Measurements from ENCODE around the gene JAKMIP1. TPM values are rescaled to one million over a fixed set of nuclear protein-coding genes. Genes with fewer than 3 reads are reported as not detected.

The JAKMIP1 gene
- polyA plus RNA-seq, 1 donor from 2014 or later, result 15.3 TPM

DNA sequence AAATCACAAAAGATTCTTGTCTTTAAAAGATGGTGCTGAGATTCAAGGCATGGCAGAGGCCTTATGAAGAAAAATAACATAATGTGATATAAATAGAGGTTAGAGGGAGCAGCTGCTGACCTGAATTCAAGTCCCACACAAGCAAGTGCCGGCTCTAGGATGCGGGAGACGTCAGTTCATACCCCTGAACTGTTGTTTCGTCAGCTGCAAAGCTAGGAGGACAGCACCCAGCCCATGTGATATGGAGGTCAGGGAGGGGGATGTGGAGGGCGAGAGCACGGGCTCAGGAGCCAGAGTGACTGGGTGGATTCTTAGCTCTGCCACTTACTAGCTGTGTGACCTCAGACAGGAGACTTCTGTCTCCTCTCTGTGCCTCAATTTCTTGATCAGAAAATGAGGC, 77.9 kb downstream of the JAKMIP1 start:
- Histone ChIP-seq H3K79me2 (replicated peaks; ENCODE audit: insufficient read depth, low read length) (no peaks in the 10 kb centered on the region), H3K9me2 (ENCODE audit: insufficient read depth, low read length) (no peaks in the 10 kb centered on the region), H3K27ac (ENCODE audit: low read length) (no peak overlapping the region), H3K9me3 (ENCODE audit: low read length) (no peaks in the 10 kb centered on the region), H3K9ac (ENCODE audit: low read length) (no peak overlapping the region), H3K4me3 (ENCODE audit: low read length) (no peak overlapping the region), H3K4me2 (ENCODE audit: low read length) (no peak overlapping the region), H2AFZ (ENCODE audit: low read depth, low read length) (no peak overlapping the region), H4K20me1 (ENCODE audit: insufficient read depth) (no peaks in the 10 kb centered on the region), H3F3A (ENCODE audit: insufficient read depth, low read length, poor library complexity, severe bottlenecking) (no peaks in the 10 kb centered on the region), H3K27me3 (ENCODE audit: insufficient read depth, low read depth, low read length) (no peaks in the 10 kb centered on the region), H3K36me3 (ENCODE audit: insufficient read depth, low read length) (no peaks in the 10 kb centered on the region)
- TF ChIP-seq EZH2 (IDR thresholded peaks at IDR 0.05; ENCODE audit: borderline replicate concordance, insufficient read depth, low read length, poor library complexity, severe bottlenecking) (no peak), MXI1 (conservative IDR thresholded peaks at IDR 0.05; ENCODE audit: poor library complexity, severe bottlenecking) (no peak), RAD21 (conservative IDR thresholded peaks at IDR 0.05) (no peak), SMC3 (conservative IDR thresholded peaks at IDR 0.05; ENCODE audit: poor library complexity) (no peak), EP300 (conservative IDR thresholded peaks at IDR 0.05; ENCODE audit: poor library complexity, severe bottlenecking) (no peak), POLR2AphosphoS5 (IDR thresholded peaks at IDR 0.05) (no peak), TAF1 (IDR thresholded peaks at IDR 0.05; ENCODE audit: low read depth) (no peak)
- TF ChIP-seq, protein P1, sequence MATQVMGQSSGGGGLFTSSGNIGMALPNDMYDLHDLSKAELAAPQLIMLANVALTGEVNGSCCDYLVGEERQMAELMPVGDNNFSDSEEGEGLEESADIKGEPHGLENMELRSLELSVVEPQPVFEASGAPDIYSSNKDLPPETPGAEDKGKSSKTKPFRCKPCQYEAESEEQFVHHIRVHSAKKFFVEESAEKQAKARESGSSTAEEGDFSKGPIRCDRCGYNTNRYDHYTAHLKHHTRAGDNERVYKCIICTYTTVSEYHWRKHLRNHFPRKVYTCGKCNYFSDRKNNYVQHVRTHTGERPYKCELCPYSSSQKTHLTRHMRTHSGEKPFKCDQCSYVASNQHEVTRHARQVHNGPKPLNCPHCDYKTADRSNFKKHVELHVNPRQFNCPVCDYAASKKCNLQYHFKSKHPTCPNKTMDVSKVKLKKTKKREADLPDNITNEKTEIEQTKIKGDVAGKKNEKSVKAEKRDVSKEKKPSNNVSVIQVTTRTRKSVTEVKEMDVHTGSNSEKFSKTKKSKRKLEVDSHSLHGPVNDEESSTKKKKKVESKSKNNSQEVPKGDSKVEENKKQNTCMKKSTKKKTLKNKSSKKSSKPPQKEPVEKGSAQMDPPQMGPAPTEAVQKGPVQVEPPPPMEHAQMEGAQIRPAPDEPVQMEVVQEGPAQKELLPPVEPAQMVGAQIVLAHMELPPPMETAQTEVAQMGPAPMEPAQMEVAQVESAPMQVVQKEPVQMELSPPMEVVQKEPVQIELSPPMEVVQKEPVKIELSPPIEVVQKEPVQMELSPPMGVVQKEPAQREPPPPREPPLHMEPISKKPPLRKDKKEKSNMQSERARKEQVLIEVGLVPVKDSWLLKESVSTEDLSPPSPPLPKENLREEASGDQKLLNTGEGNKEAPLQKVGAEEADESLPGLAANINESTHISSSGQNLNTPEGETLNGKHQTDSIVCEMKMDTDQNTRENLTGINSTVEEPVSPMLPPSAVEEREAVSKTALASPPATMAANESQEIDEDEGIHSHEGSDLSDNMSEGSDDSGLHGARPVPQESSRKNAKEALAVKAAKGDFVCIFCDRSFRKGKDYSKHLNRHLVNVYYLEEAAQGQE (IDR thresholded peaks at IDR 0.05; ENCODE audit: borderline replicate concordance), result no peak
- TF ChIP-seq, protein P2, sequence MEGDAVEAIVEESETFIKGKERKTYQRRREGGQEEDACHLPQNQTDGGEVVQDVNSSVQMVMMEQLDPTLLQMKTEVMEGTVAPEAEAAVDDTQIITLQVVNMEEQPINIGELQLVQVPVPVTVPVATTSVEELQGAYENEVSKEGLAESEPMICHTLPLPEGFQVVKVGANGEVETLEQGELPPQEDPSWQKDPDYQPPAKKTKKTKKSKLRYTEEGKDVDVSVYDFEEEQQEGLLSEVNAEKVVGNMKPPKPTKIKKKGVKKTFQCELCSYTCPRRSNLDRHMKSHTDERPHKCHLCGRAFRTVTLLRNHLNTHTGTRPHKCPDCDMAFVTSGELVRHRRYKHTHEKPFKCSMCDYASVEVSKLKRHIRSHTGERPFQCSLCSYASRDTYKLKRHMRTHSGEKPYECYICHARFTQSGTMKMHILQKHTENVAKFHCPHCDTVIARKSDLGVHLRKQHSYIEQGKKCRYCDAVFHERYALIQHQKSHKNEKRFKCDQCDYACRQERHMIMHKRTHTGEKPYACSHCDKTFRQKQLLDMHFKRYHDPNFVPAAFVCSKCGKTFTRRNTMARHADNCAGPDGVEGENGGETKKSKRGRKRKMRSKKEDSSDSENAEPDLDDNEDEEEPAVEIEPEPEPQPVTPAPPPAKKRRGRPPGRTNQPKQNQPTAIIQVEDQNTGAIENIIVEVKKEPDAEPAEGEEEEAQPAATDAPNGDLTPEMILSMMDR (IDR thresholded peaks at IDR 0.05; ENCODE audit: poor library complexity, severe bottlenecking), result no peak

GRCh38 chr4:6121941-6122340, 78.4 kb downstream of the JAKMIP1 start:
- Histone ChIP-seq H4K20me1 (ENCODE audit: insufficient read depth) (no peaks in the 10 kb centered on the region), H3F3A (ENCODE audit: insufficient read depth, low read length, poor library complexity, severe bottlenecking) (no peaks in the 10 kb centered on the region), H2AFZ (ENCODE audit: low read depth, low read length) (no peak overlapping the region), H3K36me3 (ENCODE audit: insufficient read depth, low read length) (no peaks in the 10 kb centered on the region), H3K4me3 (ENCODE audit: low read length) (no peak overlapping the region), H3K79me2 (replicated peaks; ENCODE audit: insufficient read depth, low read length) (no peaks in the 10 kb centered on the region), H3K4me2 (ENCODE audit: low read length) (no peak overlapping the region), H3K9me3 (ENCODE audit: low read length) (no peaks in the 10 kb centered on the region), H3K9ac (ENCODE audit: low read length) (no peak overlapping the region), H3K27ac (ENCODE audit: low read length) (no peak overlapping the region), H3K27me3 (ENCODE audit: insufficient read depth, low read depth, low read length) (no peaks in the 10 kb centered on the region), H3K9me2 (ENCODE audit: insufficient read depth, low read length) (no peaks in the 10 kb centered on the region)
- no peak for TF ChIP-seq EP300 (conservative IDR thresholded peaks at IDR 0.05; ENCODE audit: poor library complexity, severe bottlenecking)
- TF ChIP-seq EZH2 (IDR thresholded peaks at IDR 0.05; ENCODE audit: borderline replicate concordance, insufficient read depth, low read length, poor library complexity, severe bottlenecking), result no peak
- no peak for TF ChIP-seq SMC3 (conservative IDR thresholded peaks at IDR 0.05; ENCODE audit: poor library complexity)
- no peak for TF ChIP-seq POLR2AphosphoS5 (IDR thresholded peaks at IDR 0.05)
- no peak for TF ChIP-seq RAD21 (conservative IDR thresholded peaks at IDR 0.05)
- TF ChIP-seq MXI1 (conservative IDR thresholded peaks at IDR 0.05; ENCODE audit: poor library complexity, severe bottlenecking), result no peak
- no peak for TF ChIP-seq TAF1 (IDR thresholded peaks at IDR 0.05; ENCODE audit: low read depth)
- TF ChIP-seq, protein P1 (IDR thresholded peaks at IDR 0.05; ENCODE audit: borderline replicate concordance), result no peak
- TF ChIP-seq, protein P2 (IDR thresholded peaks at IDR 0.05; ENCODE audit: poor library complexity, severe bottlenecking), result no peak

Data from neural cell (in vitro differentiated cells).